Measurements from ENCODE around the gene KIAA0513.
"Not testable (repeated sequence)": the region's sequence is repeated elsewhere in the genome, so short reads cannot be mapped to it uniquely, and the experiment has no call there.

Gene KIAA0513

GRCh38 chr16:85051683-85052082, 24.1 kb downstream of the KIAA0513 start:
- DNase-seq: no peak

GRCh38 chr16:85052536-85052935, 24.9 kb downstream of the KIAA0513 start:
- DNase-seq: no peak

- not testable (repeated sequence) for DNase-seq
These were observed 26.7 kb downstream of the KIAA0513 start for GRCh38 chr16:85054321-85054720.

GRCh38 chr16:85054948-85055492, 27.4 kb downstream of the KIAA0513 start:
- DNase-seq: no peak

- peak; percentile 85 for DNase-seq
These were observed 28.1 kb downstream of the KIAA0513 start for GRCh38 chr16:85055493-85056210.

- peak; percentile 11 for DNase-seq
These were observed 28.7 kb downstream of the KIAA0513 start for GRCh38 chr16:85056211-85056748.

GRCh38 chr16:85057212-85057889, 29.8 kb downstream of the KIAA0513 start:
- no peak for DNase-seq

GRCh38 chr16:85057948-85058347, 30.4 kb downstream of the KIAA0513 start:
- no peak for DNase-seq

GRCh38 chr16:85058909-85059308, 31.3 kb downstream of the KIAA0513 start:
- DNase-seq: no peak

GRCh38 chr16:85061566-85061965, 34.0 kb downstream of the KIAA0513 start:
- peak; percentile 20 for DNase-seq

- DNase-seq: no peak
These were observed 34.7 kb downstream of the KIAA0513 start for GRCh38 chr16:85062323-85062722.

GRCh38 chr16:85062845-85063244, 35.2 kb downstream of the KIAA0513 start:
- DNase-seq: no peak

GRCh38 chr16:85064186-85064585, 36.6 kb downstream of the KIAA0513 start:
- DNase-seq: no peak

- no peak for DNase-seq
These were observed 37.5 kb downstream of the KIAA0513 start for GRCh38 chr16:85065099-85065498.

- DNase-seq: no peak
These were observed 38.8 kb downstream of the KIAA0513 start for GRCh38 chr16:85066346-85066885.

- DNase-seq: no peak
These were observed 39.4 kb downstream of the KIAA0513 start for GRCh38 chr16:85067024-85067423.

- DNase-seq: no peak
These were observed 39.8 kb downstream of the KIAA0513 start for GRCh38 chr16:85067426-85067825.

GRCh38 chr16:85068746-85069145, 41.2 kb downstream of the KIAA0513 start:
- DNase-seq: no peak

GRCh38 chr16:85069171-85069570, 41.6 kb downstream of the KIAA0513 start:
- DNase-seq: no peak

- no peak for DNase-seq
These were observed 44.7 kb downstream of the KIAA0513 start for GRCh38 chr16:85072076-85072860.

GRCh38 chr16:85072947-85073346, 45.4 kb downstream of the KIAA0513 start:
- DNase-seq: no peak

- no peak for DNase-seq
These were observed 46.8 kb downstream of the KIAA0513 start for GRCh38 chr16:85074225-85074914.

All from CD4-positive, alpha-beta T cell treated with Interleukin-10 for 1 hour (primary cell).